Activated T-cell treated with anti-CD3 and anti-CD28 coated beads, Interleukin-2, amount 50 U/mL, for 72 hours (primary cell): Measurements from ENCODE around the gene MARVELD1. TPM values are rescaled to one million over a fixed set of nuclear protein-coding genes. Genes with fewer than 3 reads are reported as not detected.

ENCODE experiments used
- ATAC-seq, 2 donors: fragments of 150-1000 bp; cut with Tn5 transposase; replicated peaks in 1 of 2; 2 replicates each; pipeline ENCODE4 v1.10.0; 2021; ENCODE audit warnings: moderate library complexity in 2 of 2, mild to moderate bottlenecking in 1 of 2
- DNase-seq, 2 donors: peaks; one replicate each; pipeline ENCODE4 v3.0.0; 2021 to 2022; ENCODE audit warnings: mixed read lengths in 1 of 2
- H3K27ac Mint-ChIP-seq: one replicate; pipeline ENCODE4 v1.8.0; 2022; ENCODE audit warnings: mild to moderate bottlenecking, moderate library complexity, mixed read lengths
- H3K27me3 Mint-ChIP-seq: one replicate; pipeline ENCODE4 v1.8.0; 2022; ENCODE audit warnings: low read depth, mixed read lengths
- H3K36me3 Mint-ChIP-seq, 2 donors: one replicate each; pipeline ENCODE4 v1.8.0; 2022; ENCODE audit warnings: mixed read lengths in 2 of 2, mild to moderate bottlenecking in 1 of 2; ENCODE audit not compliant: insufficient read depth in 2 of 2
- H3K4me1 Mint-ChIP-seq: one replicate; pipeline ENCODE4 v1.8.0; 2022; ENCODE audit warnings: low read depth, mixed read lengths
- H3K4me3 Mint-ChIP-seq, 2 donors: one replicate each; pipeline ENCODE4 v1.8.0; 2022; ENCODE audit warnings: mild to moderate bottlenecking in 2 of 2, mixed read lengths in 2 of 2, moderate library complexity in 2 of 2
- H3K9me3 Mint-ChIP-seq, 2 donors: one replicate each; pipeline ENCODE4 v1.8.0; 2022; ENCODE audit warnings: mixed read lengths in 2 of 2
- total RNA-seq, 2 donors: library from RNA; stranded (reverse); gene quantifications; one replicate each; pipeline ENCODE4 v1.2.3, GENCODE V29; 2022

The MARVELD1 gene
- total RNA-seq, 2 donors from 2014 or later: 1.5 to 1.9 TPM

GRCh38 chr10:97719602-97720001, 6.1 kb downstream of the MARVELD1 start:
- Mint-ChIP-seq H3K9me3 (no peaks in the 10 kb centered on the region), H3K4me3 (no peak overlapping the region), H3K27ac (no peak overlapping the region), H3K4me1 (peaks cover 8% of the 10 kb centered on the region), H3K27me3 (peaks cover 12% of the 10 kb centered on the region), H3K36me3 (no peaks in the 10 kb centered on the region)
- no peak for ATAC-seq
- no peak for DNase-seq

DNA sequence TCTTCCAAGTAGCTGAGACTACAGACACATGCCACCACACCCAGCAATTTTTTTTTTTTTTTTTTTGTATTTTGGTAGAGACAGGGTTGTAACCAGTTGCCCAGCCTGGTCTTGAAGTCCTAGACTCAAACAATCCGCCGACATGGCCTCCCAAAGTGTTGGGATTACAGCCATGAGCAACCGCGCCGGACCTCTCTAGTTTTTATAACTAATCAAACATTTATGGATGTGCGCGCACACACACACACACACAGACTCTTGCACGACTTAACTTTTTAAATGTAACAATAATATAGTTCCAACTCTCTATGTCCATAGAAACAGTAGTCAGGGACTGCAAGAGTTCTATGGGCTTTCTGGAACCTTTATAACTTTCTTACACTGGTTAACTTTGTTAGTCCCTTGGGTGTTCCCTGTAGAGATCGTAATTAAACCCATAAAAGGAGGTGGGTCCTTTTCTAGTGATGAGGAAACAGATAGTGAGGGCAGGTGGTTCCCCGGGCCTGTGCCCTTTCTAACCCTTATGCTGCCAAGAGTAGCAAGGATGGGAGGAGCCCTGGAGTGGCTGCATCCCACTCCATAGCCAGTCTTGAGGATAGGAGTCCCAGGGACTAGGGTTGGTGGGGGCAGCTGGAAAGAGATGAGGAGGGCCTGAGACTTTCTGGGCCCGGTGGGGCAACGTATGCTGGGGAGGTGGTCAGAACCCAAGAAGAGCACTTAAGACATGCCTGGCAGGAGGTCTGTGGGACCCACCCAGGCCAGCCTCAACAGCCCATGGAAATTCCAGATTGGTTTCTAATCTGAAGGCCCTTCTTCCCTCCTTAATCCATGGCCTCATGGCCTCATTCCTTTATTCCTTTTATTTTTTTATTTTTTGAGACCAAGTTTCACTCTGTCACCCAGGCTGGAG, 8.6 kb downstream of the MARVELD1 start:
- ATAC-seq: no peak
- H3K36me3 Mint-ChIP-seq: no peaks in the 10 kb centered on the region
- peaks cover 9% of the 10 kb centered on the region for H3K27me3 Mint-ChIP-seq
- no peak for DNase-seq
- H3K4me1 Mint-ChIP-seq: no peaks in the 10 kb centered on the region
- H3K27ac Mint-ChIP-seq: no peak overlapping the region
- H3K4me3 Mint-ChIP-seq: no peak overlapping the region
- H3K9me3 Mint-ChIP-seq: no peaks in the 10 kb centered on the region

GRCh38 chr10:97723001-97723400, 9.5 kb downstream of the MARVELD1 start:
- no peak overlapping the region for H3K4me3 Mint-ChIP-seq
- no peaks in the 10 kb centered on the region for H3K36me3 Mint-ChIP-seq
- H3K27ac Mint-ChIP-seq: no peak overlapping the region
- ATAC-seq: no peak
- no peaks in the 10 kb centered on the region for H3K9me3 Mint-ChIP-seq
- H3K4me1 Mint-ChIP-seq: no peaks in the 10 kb centered on the region
- no peak for DNase-seq
- H3K27me3 Mint-ChIP-seq: peaks cover 9% of the 10 kb centered on the region

DNA sequence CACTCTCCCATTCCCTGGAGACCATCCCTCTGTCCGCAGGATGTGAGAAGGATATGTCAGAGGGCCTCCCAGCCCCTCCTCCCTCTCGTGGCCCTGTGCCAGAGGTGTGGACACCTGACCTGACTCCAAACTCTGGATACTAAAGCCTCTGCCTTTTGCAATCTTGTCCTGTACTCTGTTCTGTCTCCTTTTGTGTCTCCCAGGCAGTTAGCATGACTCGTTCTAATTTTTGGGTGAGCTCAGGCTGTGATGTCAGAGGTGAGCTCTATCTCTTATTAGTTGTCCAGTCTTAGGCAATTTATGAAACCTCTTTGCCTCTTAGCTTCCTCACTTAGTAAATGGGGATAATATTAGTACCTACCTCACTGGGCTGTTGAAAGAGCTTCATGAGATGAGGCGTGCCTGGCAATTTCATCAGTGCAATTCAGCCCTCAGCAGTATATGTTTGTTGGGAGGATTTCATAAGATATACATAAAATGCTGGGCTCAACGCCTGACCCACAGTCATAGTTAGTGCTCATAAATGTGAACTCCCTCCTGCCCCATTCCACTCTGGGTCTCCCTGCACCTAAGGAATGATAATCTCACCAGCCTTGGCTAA, 10.9 kb downstream of the MARVELD1 start:
- DNase-seq: no peak
- no peak for ATAC-seq
- Mint-ChIP-seq H3K9me3 (no peaks in the 10 kb centered on the region), H3K36me3 (no peaks in the 10 kb centered on the region), H3K27ac (no peak overlapping the region), H3K4me1 (peaks cover 4% of the 10 kb centered on the region), H3K4me3 (no peak overlapping the region), H3K27me3 (peaks cover 15% of the 10 kb centered on the region)

DNA sequence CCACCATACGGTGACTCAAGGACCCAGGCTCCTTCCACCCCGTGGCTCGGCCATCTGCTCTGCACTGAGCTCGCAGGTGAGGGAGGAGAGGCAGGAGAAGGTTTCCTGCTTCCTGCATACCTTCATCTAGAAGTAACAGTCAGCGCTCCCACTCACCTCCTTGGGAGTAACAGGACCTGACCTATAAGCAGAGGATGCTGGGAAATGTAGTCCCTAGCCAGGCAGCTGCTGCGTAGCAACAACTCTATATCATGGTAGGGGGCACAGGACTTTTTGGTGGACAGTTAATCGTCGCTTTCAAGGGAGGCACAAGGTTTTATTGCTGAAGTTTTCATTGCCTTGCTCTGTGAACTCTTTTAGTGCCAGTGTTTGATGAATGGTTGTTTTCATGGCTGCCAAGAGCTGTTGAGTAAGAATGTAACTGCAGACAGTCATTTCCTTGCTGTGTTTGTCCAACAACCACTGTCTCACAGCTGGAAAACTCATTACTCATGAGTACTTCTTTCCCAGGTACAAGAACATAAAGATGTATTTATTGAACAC, 13.2 kb downstream of the MARVELD1 start:
- DNase-seq: peak in 1 of 2 donors; percentile 14
- peak; percentile 81 to 87 for ATAC-seq
- Mint-ChIP-seq H3K9me3 (no peaks in the 10 kb centered on the region), H3K27me3 (peaks cover 15% of the 10 kb centered on the region), H3K27ac (no peak overlapping the region), H3K4me1 (peaks cover 8% of the 10 kb centered on the region), H3K4me3 (no peak overlapping the region), H3K36me3 (no peaks in the 10 kb centered on the region)

- DNase-seq (no peak), ATAC-seq (no peak)
- Mint-ChIP-seq H3K4me1 (peaks cover 11% of the 10 kb centered on the region), H3K9me3 (no peaks in the 10 kb centered on the region), H3K27me3 (peaks cover 15% of the 10 kb centered on the region), H3K4me3 (no peak overlapping the region), H3K27ac (no peak overlapping the region), H3K36me3 (no peaks in the 10 kb centered on the region)
Observed at GRCh38 chr10:97729014-97729413, 15.5 kb downstream of the MARVELD1 start.

DNA sequence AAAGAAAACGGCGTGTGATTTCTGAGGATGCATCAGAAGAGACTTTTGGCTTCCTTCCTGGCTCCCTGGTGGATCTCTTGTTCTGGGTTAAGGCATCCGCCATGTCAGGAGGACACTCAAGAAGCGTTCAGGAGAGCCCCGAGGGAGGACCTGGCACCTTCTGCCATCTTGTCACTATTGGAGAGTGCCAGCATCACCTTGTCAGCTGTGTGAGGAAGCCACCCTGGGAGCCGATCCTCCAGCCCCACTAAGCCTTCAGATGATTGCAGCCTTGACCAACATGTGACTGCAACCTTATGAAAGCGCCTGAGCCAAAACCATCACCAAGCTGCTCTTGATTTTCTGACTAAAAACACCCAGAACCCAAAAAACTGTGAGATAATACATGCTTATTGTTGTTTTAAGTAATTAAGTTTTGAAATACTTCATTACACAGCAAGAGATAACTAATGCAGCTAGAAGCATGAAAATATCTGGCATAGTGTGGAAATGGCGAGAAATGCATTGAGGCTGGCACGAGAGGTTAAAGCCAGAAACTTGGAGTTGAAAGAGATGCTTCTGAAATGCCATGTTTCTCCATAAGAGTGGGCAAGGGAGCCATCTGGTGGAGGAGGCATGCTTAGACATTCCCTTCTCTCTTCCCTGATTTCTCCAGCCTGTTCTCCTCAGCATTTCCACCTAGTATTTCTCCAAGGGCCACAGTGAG, 18.0 kb downstream of the MARVELD1 start:
- Mint-ChIP-seq H3K36me3 (peaks cover 0 to 1% of the 10 kb centered on the region in 2 donors), H3K4me3 (no peak overlapping the region), H3K27me3 (peaks cover 7% of the 10 kb centered on the region), H3K27ac (no peak overlapping the region), H3K9me3 (peaks cover 0 to 8% of the 10 kb centered on the region in 2 donors), H3K4me1 (peaks cover 22% of the 10 kb centered on the region)
- DNase-seq: peak; percentile 50 to 61
- peak; percentile 43 to 47 for ATAC-seq

- DNase-seq (no peak), ATAC-seq (no peak)
- Mint-ChIP-seq H3K4me3 (no peak overlapping the region), H3K4me1 (peaks cover 26% of the 10 kb centered on the region), H3K27ac (no peak overlapping the region), H3K9me3 (peaks cover 0 to 8% of the 10 kb centered on the region in 2 donors), H3K36me3 (peaks cover 0 to 3% of the 10 kb centered on the region in 2 donors), H3K27me3 (peaks cover 7% of the 10 kb centered on the region)
Observed at GRCh38 chr10:97732052-97732359, 18.5 kb downstream of the MARVELD1 start.

GRCh38 chr10:97733256-97733655, 19.7 kb downstream of the MARVELD1 start:
- peaks cover 0 to 8% of the 10 kb centered on the region in 2 donors for H3K9me3 Mint-ChIP-seq
- peaks cover 2 to 8% of the 10 kb centered on the region in 2 donors for H3K36me3 Mint-ChIP-seq
- no peak overlapping the region for H3K27ac Mint-ChIP-seq
- peaks cover 7% of the 10 kb centered on the region for H3K27me3 Mint-ChIP-seq
- H3K4me1 Mint-ChIP-seq: peaks cover 33% of the 10 kb centered on the region
- H3K4me3 Mint-ChIP-seq: no peak overlapping the region
- ATAC-seq (no peak), DNase-seq (no peak)

DNA sequence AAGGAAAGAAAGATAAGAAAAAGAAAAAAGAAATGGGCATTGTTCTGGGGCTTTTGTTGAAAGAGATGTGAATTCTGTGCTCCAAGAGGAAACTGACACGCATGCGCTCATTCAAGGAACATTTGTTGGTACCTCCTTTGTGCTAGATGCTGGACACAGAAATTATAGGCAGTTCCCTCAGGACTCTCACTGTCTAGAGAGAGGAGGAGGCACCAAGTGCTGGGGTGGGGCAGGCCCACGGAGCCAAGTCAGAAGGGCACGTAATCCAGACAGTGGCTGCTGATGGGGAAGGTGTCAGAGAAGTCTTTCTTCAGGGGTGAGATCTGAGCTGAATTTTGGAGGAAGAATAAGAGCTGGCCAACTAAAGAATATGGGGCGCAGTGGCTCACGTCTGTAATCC, 20.5 kb downstream of the MARVELD1 start:
- ATAC-seq (no peak), DNase-seq (no peak)
- peaks cover 4% of the 10 kb centered on the region for H3K27me3 Mint-ChIP-seq
- H3K27ac Mint-ChIP-seq: no peak overlapping the region
- H3K9me3 Mint-ChIP-seq: peaks cover 0 to 8% of the 10 kb centered on the region in 2 donors
- no peak overlapping the region for H3K4me3 Mint-ChIP-seq
- H3K4me1 Mint-ChIP-seq: peaks cover 37% of the 10 kb centered on the region
- peaks cover 2 to 8% of the 10 kb centered on the region in 2 donors for H3K36me3 Mint-ChIP-seq

- no peaks in the 10 kb centered on the region for H3K27me3 Mint-ChIP-seq
- ATAC-seq (peak; percentile 28 to 29), DNase-seq (no peak)
- H3K4me1 Mint-ChIP-seq: peaks cover 57% of the 10 kb centered on the region
- peak overlapping the region; percentile 96 for H3K27ac Mint-ChIP-seq
- H3K36me3 Mint-ChIP-seq: peaks cover 16 to 17% of the 10 kb centered on the region in 2 donors
- peaks cover 0 to 8% of the 10 kb centered on the region in 2 donors for H3K9me3 Mint-ChIP-seq
- H3K4me3 Mint-ChIP-seq: peak overlapping the region; percentile 94 to 99
Observed at GRCh38 chr10:97736403-97736901, 22.9 kb downstream of the MARVELD1 start.

DNA sequence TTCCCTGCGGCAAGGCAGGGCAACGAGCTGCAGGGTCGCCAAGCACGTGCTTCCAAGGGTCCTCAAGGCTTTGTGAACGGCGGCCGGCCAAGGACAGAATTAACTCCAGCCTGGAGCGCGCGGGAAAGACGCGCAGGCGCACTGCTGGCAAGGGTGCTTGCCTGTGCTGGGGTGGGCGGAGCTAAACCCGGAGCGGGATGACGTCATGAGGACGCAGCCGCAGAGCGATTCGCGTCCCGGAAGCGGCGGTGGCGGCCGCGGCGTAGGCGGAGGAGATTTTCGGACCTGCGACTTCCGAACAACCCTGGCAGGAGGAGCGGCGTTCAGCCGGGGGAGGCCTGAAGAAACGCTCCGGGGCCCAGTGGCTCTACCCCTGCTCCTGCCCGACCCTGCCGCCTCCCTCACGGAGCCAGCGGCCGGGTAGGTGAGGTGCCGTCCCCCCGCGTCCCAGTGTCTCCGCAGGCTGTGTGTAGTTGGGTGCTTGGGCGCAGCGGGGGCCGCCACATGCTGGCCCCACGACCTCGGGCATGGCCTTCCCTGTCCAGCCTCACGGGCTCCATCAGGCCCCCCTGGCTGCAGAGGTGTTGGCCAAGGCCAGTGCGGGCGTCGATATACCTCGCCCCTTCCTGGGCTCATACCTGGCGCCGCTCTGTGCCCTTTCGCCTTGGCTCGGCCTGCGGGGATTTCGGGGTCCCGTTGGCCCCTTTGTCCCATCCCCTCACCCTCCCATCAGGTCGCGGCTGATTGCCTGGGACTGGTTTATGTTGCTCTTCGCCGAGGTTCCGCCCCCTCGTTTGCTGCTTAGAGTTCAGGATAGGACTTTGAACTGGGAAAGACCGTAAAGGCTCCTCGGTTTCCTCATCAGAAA, 23.6 kb downstream of the MARVELD1 start, which contains the start of gene ZFYVE27:
ZFYVE27 (plus strand) TSS at position 227 of the 868 bp plus-strand sequence. CDS start 1,350 bp downstream, outside the sequence.
- no peaks in the 10 kb centered on the region for H3K27me3 Mint-ChIP-seq
- H3K9me3 Mint-ChIP-seq: peaks cover 0 to 8% of the 10 kb centered on the region in 2 donors
- H3K4me1 Mint-ChIP-seq: peaks cover 52% of the 10 kb centered on the region
- H3K36me3 Mint-ChIP-seq: peaks cover 17 to 18% of the 10 kb centered on the region in 2 donors
- peak within 1 kb of the TSS; percentile 96 for H3K27ac Mint-ChIP-seq
- peak within 1 kb of the TSS; percentile 94 to 99 for H3K4me3 Mint-ChIP-seq
- DNase-seq (peak; percentile 98 to 99), ATAC-seq (peak; percentile 88 to 89)
